Lower leg skin (tissue), 4 donors: ENCODE results near the gene CDH20. TPM values are rescaled to one million over a fixed set of nuclear protein-coding genes. Genes with fewer than 3 reads are reported as not detected.

Source experiments
- DNase-seq, 2 donors: peaks; one replicate each; pipeline ENCODE4 v3.0.0-alpha.2; 2019; ENCODE audit warnings: low spot score in 2 of 2
- H3K4me3 ChIP-seq: fragments of 200-600 bp; sonication (generic); 2 replicates; pipeline ENCODE4 v1.5.1; 2017; ENCODE audit warnings: mild to moderate bottlenecking, low read depth; ENCODE audit not compliant: poor library complexity, severe bottlenecking
- CTCF ChIP-seq, 3 donors: fragments of 450-650 bp; IDR thresholded peaks; one replicate each; pipeline ENCODE4 v1.5.1; 2016; ENCODE audit warnings: antibody characterized with exemption in 3 of 3, mild to moderate bottlenecking in 3 of 3, moderate library complexity in 2 of 3
- POLR2A ChIP-seq, 2 donors: fragments of 450-650 bp; IDR thresholded peaks; one replicate each; pipeline ENCODE4 v1.6.1; 2016 to 2017; ENCODE audit warnings: antibody characterized with exemption in 2 of 2, mild to moderate bottlenecking in 1 of 2, moderate library complexity in 1 of 2
- WGBS, 2 donors: methylation state at CpG; one replicate each; pipeline ENCODE4 v1.1.5; 2018; 5-methylcytosine and 5-hydroxymethylcytosine counted together
- intact Hi-C: fragments of 100-400 bp; cut with DNase I; formaldehyde crosslinking; loops from one replicate; pipeline ENCODE4 v1.15.0; 2023; ENCODE audit warnings: low total_unique reads
- total RNA-seq, 4 donors: library from RNA; depleted of rRNA; stranded (reverse); fragments of >200 nt; gene quantifications; one replicate each; pipeline ENCODE4 v1.1.0, GENCODE V29; 2016

CDH20 gene
- total RNA-seq, 4 donors from 2014 or later = 1.2 to 2.9 (median 2.4) TPM

GRCh38 chr18:61295153-61295552 is 38.1 kb upstream of the CDH20 start:
- no peak for DNase-seq
- TF ChIP-seq POLR2A (IDR thresholded peaks at IDR 0.05) (no peak), CTCF (IDR thresholded peaks at IDR 0.05) (no peak)
- intact Hi-C loops = no loop called here
- no peak overlapping the region for H3K4me3 ChIP-seq
- WGBS, 2 donors = 88 to 91% methylated on average over 1 of the region's 1 CpG

- intact Hi-C loops = no loop called here
- TF ChIP-seq CTCF (IDR thresholded peaks at IDR 0.05) (no peak), POLR2A (IDR thresholded peaks at IDR 0.05) (no peak)
- H3K4me3 ChIP-seq = no peak overlapping the region
- WGBS, 2 donors = 80 to 82% methylated on average over 3 of the region's 3 CpGs
- no peak for DNase-seq
Measured at GRCh38 chr18:61308004-61308403, 25.2 kb upstream of the CDH20 start.

GRCh38 chr18:61308795-61309393 is 24.3 kb upstream of the CDH20 start:
- TF ChIP-seq POLR2A (IDR thresholded peaks at IDR 0.05) (no peak), CTCF (IDR thresholded peaks at IDR 0.05) (no peak)

GRCh38 chr18:61322265-61322873 is 10.9 kb upstream of the CDH20 start:
- no peak overlapping the region for H3K4me3 ChIP-seq
- intact Hi-C loops = no loop called here
- DNase-seq = peak in 1 of 2 donors; percentile 86
- 17 to 25% methylated on average over 9 of the region's 9 CpGs for WGBS, 2 donors
- TF ChIP-seq POLR2A (IDR thresholded peaks at IDR 0.05) (no peak), CTCF (IDR thresholded peaks at IDR 0.05) (no peak)

More at GRCh38 chr18:61308795-61309393, 24.3 kb upstream of the CDH20 start:
- WGBS, 2 donors = 74 to 78% methylated on average over 11 of the region's 11 CpGs
- intact Hi-C loops = no loop called here
- no peak overlapping the region for H3K4me3 ChIP-seq
- DNase-seq = no peak

GRCh38 chr18:61323951-61324350 is 9.3 kb upstream of the CDH20 start:
- no peak for DNase-seq
- intact Hi-C loops = no loop called here
- WGBS, 2 donors = 76 to 78% methylated on average over 1 of the region's 1 CpG
- no peak overlapping the region for H3K4me3 ChIP-seq
- TF ChIP-seq CTCF (IDR thresholded peaks at IDR 0.05) = no peak
- no peak for TF ChIP-seq POLR2A (IDR thresholded peaks at IDR 0.05)

GRCh38 chr18:61326407-61326806 is 6.8 kb upstream of the CDH20 start:
- H3K4me3 ChIP-seq = no peak overlapping the region
- intact Hi-C loops = no loop called here

More at GRCh38 chr18:61326407-61326806, 6.8 kb upstream of the CDH20 start:
- TF ChIP-seq CTCF (IDR thresholded peaks at IDR 0.05) = no peak
- TF ChIP-seq POLR2A (IDR thresholded peaks at IDR 0.05) = no peak
- no peak for DNase-seq
